Ascending aorta (tissue), 2 donors: ENCODE results near the gene TMEM178A. TPM values are rescaled to one million over a fixed set of nuclear protein-coding genes. Genes with fewer than 3 reads are reported as not detected.
"Not testable (repeated sequence)": the region's sequence is repeated elsewhere in the genome, so short reads cannot be mapped to it uniquely, and the experiment has no call there.

ENCODE experiments used
- DNase-seq, 2 donors: peaks; one replicate each; pipeline ENCODE4 v3.0.0-alpha.2; 2019; ENCODE audit warnings: low spot score in 2 of 2
- H3K27ac ChIP-seq, 2 donors: fragments of 200-600 bp; sonication (generic); one replicate each; pipeline ENCODE4 v1.5.1; 2016 to 2017; ENCODE audit warnings: mild to moderate bottlenecking in 1 of 2
- H3K27me3 ChIP-seq: fragments of 200-600 bp; sonication (generic); one replicate; pipeline ENCODE4 v1.5.1; 2017
- H3K36me3 ChIP-seq, 2 donors: fragments of 200-600 bp; sonication (generic); one replicate each; pipeline ENCODE4 v1.5.1; 2016
- H3K4me1 ChIP-seq, 2 donors: fragments of 200-600 bp; sonication (generic); one replicate each; pipeline ENCODE4 v1.5.1; 2016 to 2017; ENCODE audit warnings: mild to moderate bottlenecking in 1 of 2
- H3K4me3 ChIP-seq, 2 donors: fragments of 200-600 bp; sonication (generic); one replicate each; pipeline ENCODE4 v1.5.1; 2016 to 2017; ENCODE audit warnings: mild to moderate bottlenecking in 1 of 2
- H3K9me3 ChIP-seq, 2 donors: fragments of 200-600 bp; sonication (generic); one replicate each; pipeline ENCODE4 v1.5.1; 2016
- CTCF ChIP-seq, 3 experiments: fragments of 200-600 bp in 2 of 3; fragments of 450-650 bp in 1 of 3; sonication (generic) in 2 of 3; IDR thresholded peaks; one replicate each; pipeline ENCODE4 v1.5.1; 2016 to 2019; ENCODE audit warnings: antibody characterized with exemption in 3 of 3, mild to moderate bottlenecking in 1 of 3, moderate library complexity in 1 of 3
- intact Hi-C: fragments of 100-400 bp; cut with DNase I; formaldehyde crosslinking; loops from one replicate; pipeline ENCODE4 v1.15.1; 2023
- total RNA-seq: library from RNA; depleted of rRNA; stranded (reverse); fragments of >200 nt; gene quantifications from one replicate; pipeline ENCODE4 v1.1.0, GENCODE V29; 2016

Gene TMEM178A
- total RNA-seq, 1 donor from 2014 or later = 29.5 TPM

GRCh38 chr2:39647104-39647765, 18.5 kb upstream of the TMEM178A start:
- intact Hi-C loops = no loop called here
- Histone ChIP-seq H3K4me1 (no peaks in the 10 kb centered on the region), H3K36me3 (no peaks in the 10 kb centered on the region), H3K27me3 (no peaks in the 10 kb centered on the region), H3K4me3 (no peak overlapping the region), H3K9me3 (no peaks in the 10 kb centered on the region), H3K27ac (no peak overlapping the region)
- DNase-seq = no peak
- TF ChIP-seq CTCF (IDR thresholded peaks at IDR 0.05) = no peak

- no peaks in the 10 kb centered on the region for H3K4me1 ChIP-seq
- H3K27ac ChIP-seq = no peak overlapping the region
- intact Hi-C loops = no loop called here
- no peak overlapping the region for H3K4me3 ChIP-seq
- no peak for TF ChIP-seq CTCF (IDR thresholded peaks at IDR 0.05)
- no peaks in the 10 kb centered on the region for H3K27me3 ChIP-seq
- DNase-seq = no peak
- H3K36me3 ChIP-seq = no peaks in the 10 kb centered on the region
- no peaks in the 10 kb centered on the region for H3K9me3 ChIP-seq
These were observed 17.1 kb upstream of the TMEM178A start for GRCh38 chr2:39648580-39648979.

GRCh38 chr2:39649511-39649910, 16.2 kb upstream of the TMEM178A start:
- no peak overlapping the region for H3K27ac ChIP-seq
- H3K4me3 ChIP-seq = no peak overlapping the region
- H3K4me1 ChIP-seq = no peaks in the 10 kb centered on the region
- H3K9me3 ChIP-seq = no peaks in the 10 kb centered on the region
- intact Hi-C loops = no loop called here
- no peak for TF ChIP-seq CTCF (IDR thresholded peaks at IDR 0.05)
- no peak for DNase-seq
- no peaks in the 10 kb centered on the region for H3K36me3 ChIP-seq
- no peaks in the 10 kb centered on the region for H3K27me3 ChIP-seq

GRCh38 chr2:39650468-39650867, 15.2 kb upstream of the TMEM178A start:
- intact Hi-C loops = no loop called here
- no peak for TF ChIP-seq CTCF (IDR thresholded peaks at IDR 0.05)

GRCh38 chr2:39656215-39656614, 9.5 kb upstream of the TMEM178A start:
- H3K9me3 ChIP-seq, H3K27ac ChIP-seq, H3K36me3 ChIP-seq, H3K4me3 ChIP-seq, H3K4me1 ChIP-seq, H3K27me3 ChIP-seq, DNase-seq, intact Hi-C loops: not testable (repeated sequence)

More at GRCh38 chr2:39650468-39650867, 15.2 kb upstream of the TMEM178A start:
- H3K4me1 ChIP-seq = no peaks in the 10 kb centered on the region
- no peaks in the 10 kb centered on the region for H3K9me3 ChIP-seq
- no peak for DNase-seq
- no peak overlapping the region for H3K4me3 ChIP-seq
- no peaks in the 10 kb centered on the region for H3K27me3 ChIP-seq
- H3K36me3 ChIP-seq = no peaks in the 10 kb centered on the region
- H3K27ac ChIP-seq = no peak overlapping the region

- intact Hi-C loops = no loop called here
- Histone ChIP-seq H3K27me3 (no peaks in the 10 kb centered on the region), H3K36me3 (no peaks in the 10 kb centered on the region), H3K4me1 (no peaks in the 10 kb centered on the region), H3K27ac (no peak overlapping the region), H3K4me3 (no peak overlapping the region), H3K9me3 (no peaks in the 10 kb centered on the region)
- no peak for TF ChIP-seq CTCF (IDR thresholded peaks at IDR 0.05)
- no peak for DNase-seq
These were observed 8.3 kb upstream of the TMEM178A start for GRCh38 chr2:39657287-39657937.
